ENCODE results near the gene VDAC1.
"Not testable (repeated sequence)": the region's sequence is repeated elsewhere in the genome, so short reads cannot be mapped to it uniquely, and the experiment has no call there.

The VDAC1 gene, protein sequence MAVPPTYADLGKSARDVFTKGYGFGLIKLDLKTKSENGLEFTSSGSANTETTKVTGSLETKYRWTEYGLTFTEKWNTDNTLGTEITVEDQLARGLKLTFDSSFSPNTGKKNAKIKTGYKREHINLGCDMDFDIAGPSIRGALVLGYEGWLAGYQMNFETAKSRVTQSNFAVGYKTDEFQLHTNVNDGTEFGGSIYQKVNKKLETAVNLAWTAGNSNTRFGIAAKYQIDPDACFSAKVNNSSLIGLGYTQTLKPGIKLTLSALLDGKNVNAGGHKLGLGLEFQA

DNA sequence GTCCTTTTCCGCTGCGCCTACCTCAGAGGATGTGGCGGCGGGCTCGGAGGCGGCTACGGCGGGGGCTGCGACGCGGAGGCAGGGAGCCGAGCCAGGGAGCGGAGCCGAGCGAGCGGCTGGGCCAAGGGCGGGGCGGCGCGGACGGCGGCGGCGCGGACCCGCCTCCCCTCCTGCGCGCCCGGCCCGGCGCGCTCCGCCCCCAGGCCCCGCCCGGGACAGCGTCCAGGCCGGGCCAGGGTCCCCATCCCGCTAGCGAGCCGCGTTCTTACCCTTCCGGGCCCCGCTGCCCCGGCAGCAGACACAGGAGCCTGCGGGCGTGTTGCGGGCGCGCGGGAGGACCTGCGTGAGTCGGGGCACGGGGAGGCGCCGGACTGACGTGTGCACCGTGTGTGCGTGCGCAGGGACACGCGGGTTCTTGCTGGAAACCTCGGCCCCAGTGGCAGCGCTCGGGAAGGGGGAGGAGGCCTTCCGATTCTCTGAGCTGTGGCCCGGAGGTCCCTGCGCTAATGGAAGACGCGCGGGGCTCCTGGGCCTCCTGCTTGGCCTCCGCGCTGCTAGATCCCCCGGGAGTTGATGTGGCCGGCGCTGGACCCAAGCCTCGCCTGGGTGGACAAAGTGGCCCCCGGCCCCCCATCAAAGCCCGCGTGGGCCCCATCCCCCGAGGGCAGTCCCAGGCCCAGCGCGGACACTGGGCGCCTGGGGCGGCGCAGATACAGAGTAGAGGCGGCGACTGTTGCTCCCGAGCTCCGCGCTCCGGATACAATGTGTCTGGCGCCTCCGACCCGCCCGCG lies at the start of gene VDAC1:
VDAC1 (minus strand) TSS at position 350 of the 791 bp plus-strand sequence. CDS start 11,963 bp downstream, outside the sequence.
- peak; percentile 68 for DNase-seq (ENCODE audit: low read depth)

DNA sequence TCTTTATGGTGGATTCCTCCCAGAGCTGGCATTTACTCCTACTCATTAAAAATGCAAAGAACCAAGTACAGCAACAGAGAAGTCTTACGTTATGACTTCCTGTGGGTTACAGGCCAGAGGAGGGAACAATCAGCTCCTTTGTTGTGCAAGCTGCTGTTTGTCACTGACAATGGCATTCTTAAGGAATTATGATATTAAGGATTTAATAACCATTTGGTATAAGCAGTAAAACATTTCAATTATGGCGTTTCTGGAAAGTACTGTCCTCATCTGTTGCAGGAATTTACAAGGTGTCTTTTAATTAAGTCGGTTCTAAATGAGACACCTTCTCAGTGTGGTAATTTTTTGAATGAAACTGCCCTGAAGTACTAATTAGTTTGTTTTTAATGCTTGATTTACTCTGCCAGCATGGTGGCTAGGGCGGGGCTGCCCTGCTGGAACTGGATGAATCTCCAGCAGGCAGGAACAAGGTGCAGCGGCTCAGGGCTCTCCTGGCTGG lies 49.1 kb upstream of the VDAC1 start:
- no peak for DNase-seq (ENCODE audit: low read depth)

DNA sequence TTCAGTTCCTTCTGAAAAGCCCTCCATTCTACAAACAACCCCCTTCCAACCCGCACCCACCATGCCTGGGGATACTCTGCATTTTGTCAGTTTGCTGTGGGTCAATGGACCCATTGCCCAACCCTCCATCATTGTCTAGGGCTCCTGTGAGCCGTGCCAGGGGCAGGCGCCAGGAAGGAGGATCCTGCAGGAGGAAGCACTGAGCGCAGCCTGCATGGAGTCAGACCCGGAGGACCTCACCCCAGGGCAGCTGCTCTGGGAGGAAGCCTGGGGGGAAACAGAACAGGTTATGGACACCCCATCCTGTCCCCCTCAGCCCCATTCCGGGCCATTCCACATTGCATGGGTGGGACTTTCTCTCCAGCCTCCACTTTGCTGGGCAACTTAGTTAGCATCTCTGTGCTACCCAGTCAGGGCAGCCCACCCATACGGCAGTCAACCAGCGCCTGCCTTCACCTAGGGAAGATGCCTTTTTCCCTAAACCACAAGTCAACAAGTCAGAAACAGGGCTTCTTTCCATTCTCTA lies 48.6 kb upstream of the VDAC1 start:
- no peak for DNase-seq (ENCODE audit: low read depth)

DNA sequence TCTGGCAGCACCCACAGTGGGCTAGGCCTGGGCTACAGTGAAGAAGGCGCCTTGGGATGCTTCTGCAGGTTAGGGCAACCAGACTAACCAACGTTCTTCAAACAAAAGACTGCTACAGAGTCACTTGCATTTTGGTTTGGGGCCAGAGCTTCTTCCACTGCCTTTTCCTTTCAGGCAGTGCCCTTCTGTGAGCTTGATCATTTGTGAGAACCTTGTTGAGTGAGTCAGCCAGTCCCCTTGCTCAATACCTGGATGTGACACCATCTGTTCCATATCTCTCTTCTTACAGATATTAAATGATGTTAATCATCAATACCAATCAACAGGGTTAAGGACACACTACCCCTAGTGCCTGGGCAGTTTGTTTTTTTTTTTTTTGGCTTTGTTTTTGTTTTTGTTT lies 46.5 kb upstream of the VDAC1 start:
- DNase-seq (ENCODE audit: low read depth) = no peak

DNA sequence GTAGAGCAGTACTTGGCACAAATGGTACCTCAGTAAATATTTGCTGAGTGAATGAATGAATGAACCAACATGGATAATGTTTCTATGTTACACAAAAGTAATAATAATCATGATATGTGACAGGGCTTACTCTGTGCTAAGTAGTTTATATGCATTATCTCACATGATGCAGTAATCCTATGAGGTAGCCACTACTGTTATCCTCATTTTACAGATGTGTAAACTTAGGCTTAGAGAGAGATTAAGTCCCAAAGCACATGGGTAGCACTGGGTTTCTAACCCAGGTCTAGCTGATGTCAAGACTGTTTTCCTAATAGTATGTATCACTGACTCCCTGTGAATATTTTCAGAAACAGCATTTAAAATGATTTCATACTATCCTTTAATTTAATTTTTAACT lies 44.1 kb upstream of the VDAC1 start:
- DNase-seq (ENCODE audit: low read depth) = no peak

DNA sequence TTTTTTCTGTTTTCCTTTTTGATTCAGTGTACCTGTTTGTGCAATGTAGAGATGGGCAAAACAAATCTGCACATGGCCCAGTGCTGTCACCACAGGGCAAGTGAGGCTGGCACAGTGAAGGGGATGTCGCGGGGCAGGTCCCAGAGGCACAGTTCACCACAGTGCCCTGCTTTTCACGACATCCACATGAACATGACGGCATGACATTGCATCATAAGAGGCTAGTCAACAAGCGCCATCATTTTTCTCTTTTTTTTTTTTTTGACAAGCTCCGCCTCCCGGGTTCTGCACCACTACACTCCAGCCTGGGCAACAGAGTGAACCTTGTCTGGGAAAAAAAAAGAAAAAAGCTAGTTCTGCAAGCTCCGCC lies 42.9 kb upstream of the VDAC1 start:
- no peak for DNase-seq (ENCODE audit: low read depth)

DNA sequence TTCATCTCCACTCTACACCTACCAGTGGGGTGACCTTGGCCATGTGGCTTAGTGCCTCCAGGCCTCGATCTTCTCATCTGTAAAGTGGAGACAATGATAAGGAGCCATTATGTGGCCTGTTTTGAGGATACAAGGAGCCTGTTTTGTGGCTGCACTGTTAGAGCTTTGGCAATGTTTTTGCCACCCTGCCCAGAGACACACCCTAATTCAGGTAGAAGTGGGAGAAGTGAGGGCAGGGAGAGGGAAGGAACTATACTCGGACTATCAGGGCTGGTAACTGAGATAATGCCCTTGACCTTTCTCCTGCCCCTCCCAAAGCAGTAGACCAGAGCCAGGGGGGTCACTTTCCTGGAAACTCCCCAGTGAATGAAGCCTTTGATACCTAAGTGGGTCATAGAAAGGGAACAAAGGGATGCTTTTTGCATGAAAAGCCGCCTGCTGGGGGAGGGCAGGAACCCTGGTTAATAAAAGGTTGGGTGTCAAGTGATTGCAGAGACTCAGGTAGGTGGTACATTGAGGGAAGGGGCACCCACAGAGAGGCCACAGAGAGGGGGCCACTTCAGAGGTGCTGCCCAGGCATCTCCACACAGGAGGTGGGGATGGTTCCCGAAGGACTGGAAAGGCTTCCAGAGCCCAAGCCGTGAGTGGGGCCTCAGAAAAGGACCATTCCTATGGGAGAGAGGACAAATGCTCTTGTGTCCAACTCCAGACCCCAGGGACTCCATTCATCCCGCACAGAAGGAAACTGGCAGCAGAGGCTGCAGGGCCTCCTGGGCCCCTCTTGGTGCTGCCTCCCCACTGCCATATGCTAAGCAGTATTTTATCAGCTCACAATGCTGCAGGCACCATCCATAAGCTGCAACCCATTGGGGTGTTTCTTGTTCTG lies 42.3 kb upstream of the VDAC1 start:
- no peak for DNase-seq (ENCODE audit: low read depth)

DNA sequence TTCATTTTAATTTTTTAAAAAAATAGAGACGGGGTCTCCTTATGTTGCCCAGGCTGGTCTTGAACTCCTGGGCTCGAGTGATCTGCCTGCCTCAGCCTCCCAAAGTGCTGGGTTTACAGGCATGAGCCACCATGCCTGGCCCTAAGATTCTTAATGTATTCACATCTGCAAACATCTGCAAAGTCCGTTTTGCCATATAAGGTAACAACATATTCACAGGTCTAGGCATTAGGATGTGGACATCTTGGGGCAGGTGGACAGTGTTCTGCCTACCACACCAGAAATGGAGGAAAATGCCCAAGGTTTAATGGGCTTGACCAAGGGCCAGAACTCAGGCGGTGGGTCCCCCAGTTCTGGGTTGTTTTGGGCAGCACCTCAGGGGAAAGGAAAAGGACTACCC lies 41.6 kb upstream of the VDAC1 start:
- DNase-seq (ENCODE audit: low read depth) = no peak

DNA sequence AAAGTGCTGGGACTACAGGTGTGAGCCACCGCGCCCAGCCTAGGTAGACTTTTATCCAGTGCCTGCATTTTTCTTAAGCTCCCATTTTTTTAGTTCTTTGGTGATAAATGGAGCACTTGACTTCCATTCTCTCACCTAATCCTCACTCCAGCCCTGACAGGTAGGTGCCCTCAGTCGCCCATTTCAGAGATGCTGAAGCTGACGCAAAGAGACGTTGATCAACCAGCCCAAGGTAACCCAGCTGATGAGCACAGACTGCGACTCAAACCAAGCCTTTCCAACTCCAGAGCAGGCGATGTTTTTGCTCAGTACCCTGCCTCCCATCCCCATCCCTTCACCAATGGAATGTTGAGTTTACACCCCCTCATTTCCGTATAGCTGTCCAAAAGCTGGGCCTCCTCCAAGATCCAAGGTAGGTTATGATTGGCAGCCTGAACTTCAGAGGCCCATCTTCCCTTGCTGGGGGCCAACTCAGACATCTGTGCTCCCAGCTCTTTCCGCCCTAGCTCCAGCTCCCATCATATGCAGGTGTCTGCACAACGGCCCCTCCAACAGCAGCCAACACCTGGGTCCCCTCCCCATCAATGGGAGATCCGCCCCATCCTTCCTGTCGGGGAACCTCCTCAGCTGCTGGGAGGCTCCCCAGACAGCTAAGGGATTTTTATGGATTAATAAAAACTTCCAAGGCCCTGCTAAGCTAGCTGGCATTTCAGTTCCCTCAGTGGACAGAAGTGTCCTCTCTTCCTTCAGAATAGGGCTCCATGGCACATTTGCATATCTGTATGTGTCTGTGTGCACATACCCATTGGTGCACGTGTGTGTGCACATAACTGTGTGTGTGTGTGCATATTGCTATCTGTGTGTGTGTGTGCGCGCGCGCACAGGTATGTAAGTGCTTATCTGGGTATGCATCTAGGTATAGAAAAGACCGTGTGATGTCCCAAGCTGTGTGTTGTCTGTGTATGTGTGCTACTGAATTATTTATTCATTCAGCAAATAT lies 39.3 kb upstream of the VDAC1 start:
- no peak for DNase-seq (ENCODE audit: low read depth)

DNA sequence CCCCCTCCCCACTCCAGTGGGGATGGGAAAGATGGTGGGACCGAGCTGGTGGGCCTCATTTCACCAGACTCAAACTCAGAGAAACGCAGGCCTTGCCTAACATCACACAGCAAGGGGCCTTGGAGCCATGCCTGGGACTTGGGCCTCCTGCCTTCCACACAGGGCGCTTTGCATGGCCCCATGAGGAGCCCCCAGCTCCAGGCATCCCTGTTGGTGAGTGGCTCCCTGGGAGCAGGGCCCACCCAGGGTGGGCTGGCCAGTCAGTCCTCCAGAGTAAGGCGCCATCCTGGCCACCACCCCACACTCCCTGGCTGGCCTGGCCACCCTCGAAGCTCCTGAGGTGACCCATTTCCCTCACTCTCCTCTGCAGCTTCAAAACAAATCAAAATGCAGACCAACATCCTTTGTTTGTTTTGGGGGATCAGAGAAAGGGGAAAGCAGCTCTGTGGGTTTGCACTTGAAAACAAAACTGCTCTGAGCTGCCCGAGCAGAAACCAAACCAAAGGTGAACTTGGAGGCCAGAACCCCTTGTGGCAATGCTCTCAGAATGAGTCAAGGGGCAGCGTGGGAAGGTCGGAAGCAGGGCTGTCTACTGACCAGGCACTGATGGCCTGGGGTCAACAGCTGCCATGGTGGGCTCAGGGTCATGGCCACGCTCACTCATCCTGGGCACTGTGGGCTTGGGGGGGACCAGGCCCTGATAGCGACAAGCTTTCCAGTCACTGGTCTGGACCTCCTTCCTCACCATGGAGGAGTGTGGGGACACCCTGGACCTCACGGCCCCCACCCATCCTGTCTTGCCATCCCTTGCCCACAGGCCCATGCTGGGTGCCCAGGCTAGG lies 37.0 kb upstream of the VDAC1 start:
- no peak for DNase-seq (ENCODE audit: low read depth)

DNA sequence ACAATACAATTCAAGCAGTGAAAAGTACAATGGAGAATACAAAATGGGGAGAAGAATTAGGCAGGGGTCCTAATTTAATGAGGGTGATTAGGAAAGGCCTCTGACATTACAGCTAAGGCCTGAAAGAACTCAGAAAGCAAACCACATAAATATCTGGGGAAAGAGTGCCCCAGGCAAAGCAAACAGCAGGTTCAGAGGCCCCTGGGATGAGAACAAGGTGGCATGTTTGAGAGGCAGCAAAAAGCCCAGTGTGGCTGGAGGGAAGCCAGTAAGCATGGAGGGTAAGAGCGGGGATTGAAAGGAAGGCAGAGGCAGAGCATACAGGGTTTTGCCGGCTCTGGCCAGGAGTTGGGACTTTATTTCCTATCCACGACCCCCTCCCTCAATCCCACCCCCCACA lies 33.4 kb upstream of the VDAC1 start:
- DNase-seq (ENCODE audit: low read depth) = no peak

DNA sequence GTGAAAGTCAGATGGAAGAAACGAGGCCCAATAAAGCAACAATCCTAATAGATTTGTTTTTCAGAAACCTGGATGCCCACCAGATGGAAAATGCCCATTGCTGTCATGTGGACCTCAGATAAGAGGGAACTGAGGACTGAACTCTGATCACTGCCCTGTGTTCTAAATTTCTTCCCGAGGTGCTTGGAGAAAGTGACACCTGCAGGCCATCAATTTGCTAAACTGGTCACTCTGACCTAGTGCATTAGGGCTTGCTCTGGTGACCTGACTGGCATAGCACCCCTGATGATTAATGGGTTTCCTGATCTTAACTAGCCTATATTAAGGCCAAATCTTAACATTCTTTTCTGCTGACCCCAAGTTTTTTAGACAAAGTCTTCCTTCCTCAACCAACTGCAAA lies 32.4 kb upstream of the VDAC1 start:
- no peak for DNase-seq (ENCODE audit: low read depth)

DNA sequence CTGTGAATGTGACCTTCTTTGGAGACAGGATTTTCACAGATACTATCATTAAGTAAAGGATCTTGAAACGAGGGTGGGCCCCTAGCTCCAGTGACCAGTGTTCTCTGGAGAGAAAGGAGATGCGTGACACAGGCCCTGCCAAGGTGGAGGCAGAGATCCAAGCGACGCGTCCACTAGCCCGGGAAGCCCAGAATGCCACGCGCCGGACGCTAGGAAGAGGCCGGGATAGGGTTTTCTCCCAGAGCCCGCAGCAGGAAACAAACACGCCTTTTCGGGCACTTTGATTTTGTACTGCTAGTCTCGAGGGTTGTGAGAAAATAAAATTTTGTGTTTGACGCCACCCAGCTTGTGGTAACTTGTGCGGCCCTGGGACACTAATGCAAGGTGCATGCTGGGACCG lies 29.6 kb upstream of the VDAC1 start:
- no peak for DNase-seq (ENCODE audit: low read depth)

DNA sequence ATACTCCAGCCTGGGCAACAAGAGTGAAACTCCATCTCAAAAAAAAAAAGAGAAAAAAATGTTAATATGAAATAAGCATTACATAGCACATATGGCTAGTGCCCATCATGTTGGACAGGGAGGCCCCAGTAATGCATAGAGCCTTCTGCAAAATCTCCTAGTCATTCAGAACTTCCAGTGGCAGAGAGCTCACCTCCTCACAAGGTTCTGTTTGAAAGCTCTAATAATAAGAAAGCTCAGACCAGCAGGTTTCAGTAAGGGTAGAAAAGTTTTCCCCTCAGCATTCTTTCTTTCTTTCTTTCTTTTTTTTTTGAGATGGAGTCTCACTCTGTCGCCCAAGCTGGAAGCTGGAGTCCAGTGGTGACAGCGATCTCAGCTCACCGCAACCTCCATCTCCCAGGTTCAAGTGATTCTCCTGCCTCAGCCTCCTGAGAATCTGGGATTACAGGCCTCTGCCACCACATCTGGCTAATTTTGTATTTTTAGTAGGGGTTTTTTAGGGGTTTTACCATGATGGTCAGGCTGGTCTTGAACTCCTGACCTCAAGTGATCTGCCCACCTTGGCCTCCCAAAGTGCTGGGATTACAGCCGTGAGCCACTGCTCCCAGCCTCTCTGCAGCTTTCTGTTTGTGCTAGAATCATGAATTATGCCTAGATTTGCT lies 25.7 kb upstream of the VDAC1 start:
- not testable (repeated sequence) for DNase-seq (ENCODE audit: low read depth)

DNA sequence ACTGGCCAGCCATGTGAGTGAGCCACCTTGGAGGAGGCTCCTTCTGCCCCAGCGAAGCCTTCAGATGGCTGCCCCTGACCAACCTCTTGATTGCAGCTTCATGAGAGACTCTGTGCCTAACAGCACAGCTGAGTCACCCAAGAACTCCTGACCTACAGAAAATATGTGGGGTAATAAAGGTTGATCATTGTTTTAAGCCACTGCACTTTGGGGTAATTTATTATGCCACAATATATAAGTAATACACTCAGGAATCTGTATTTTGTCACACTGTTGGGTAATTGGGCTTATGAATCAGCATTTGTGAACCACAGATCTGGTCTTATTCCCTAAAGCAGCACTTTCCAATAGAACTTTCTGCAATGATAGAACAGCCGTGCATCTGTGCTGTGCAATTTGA lies 24.4 kb upstream of the VDAC1 start:
- no peak for DNase-seq (ENCODE audit: low read depth)

DNA sequence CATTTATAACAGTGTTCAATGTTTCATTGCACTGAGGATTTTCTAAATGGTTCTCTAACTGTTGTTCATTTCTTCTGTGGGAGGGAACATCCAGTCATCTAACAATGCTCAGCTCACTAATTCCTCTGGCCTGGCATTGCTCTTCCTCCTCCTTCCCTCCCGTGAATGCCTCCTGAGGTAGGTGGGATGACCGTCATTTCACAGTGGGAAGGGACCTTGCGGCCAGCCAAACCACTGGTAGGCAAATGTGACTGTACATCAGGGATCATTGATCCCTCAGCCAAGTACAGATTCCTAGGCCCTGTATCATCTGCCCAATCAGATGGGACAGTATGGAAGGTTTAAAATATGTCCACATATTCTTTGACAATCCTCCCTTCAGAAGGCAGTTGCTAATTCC lies 23.7 kb upstream of the VDAC1 start:
- no peak for DNase-seq (ENCODE audit: low read depth)

DNA sequence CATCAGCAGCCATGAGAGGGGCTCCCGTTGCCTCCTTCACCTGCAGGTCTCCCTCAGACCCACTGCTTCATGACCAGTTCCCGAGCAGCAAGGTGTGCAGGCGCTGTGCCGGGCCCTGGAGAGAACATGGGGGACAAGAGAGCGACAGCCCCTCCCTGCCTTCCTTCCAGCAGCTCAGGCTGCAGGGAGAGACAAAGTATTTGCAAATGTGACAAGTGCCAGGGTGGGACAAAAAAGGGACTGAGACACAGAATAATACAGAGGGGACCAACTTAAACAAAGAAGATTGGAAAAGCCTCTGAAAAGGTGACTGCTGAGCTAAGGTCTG lies 22.5 kb upstream of the VDAC1 start:
- DNase-seq (ENCODE audit: low read depth) = no peak

DNA sequence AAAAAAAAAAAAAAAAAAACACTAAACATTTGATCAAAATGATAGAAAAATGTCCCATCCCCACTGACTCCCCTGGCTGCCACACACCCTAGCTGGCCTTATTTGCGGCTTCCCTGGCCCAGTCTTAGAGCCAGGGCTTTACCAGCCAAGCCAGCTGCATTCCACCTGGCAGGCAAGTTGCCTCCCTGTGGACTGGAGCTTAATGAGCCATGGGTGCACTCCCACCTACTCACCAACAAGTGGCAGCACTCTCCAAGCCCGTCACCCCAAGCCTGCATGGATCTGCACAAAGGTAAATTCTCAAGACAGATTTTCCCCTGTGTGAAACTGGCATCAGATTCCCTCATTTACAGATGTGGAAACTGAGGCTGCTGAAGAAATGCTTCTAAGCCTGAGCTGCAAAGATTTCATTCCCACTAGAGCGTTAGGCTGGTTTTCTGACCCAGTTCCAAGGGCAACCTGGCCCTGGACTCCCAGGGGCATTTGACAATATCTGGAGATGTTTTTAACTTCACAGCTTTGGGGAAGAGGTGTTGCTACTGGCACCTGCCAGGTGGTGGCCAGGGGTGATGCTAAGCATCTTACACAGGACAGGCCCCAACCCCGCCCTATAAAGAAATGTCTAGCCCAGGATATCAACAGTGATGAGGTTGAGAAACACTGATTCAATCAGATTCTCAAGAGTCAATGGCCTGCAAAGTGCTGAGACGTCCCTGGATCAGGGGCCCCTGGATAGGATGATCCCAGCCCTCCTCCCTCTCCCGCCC lies 21.9 kb upstream of the VDAC1 start:
- no peak for DNase-seq (ENCODE audit: low read depth)

DNA sequence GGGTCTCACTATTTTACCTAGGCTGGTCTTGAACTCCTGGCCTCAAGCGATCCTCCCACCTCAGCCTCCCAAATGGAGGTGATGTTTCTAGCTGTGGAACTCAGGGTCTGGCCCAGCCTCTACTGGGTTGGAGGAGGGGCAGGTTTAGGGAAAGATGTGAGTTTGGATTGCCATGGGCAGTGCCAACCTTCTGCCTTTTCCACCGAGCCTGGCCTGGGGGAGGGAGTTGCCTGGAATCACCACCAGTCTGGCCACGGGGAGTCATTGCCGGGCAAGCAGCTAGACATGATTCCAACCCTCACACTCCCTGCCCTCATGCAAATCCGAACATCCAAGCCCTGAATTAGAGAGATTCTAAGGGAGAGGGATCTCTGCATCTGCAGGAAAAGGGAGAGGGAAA lies 21.0 kb upstream of the VDAC1 start:
- no peak for DNase-seq (ENCODE audit: low read depth)

All from CMK (cell line).